ENCODE data around the gene NCK2. TPM values are rescaled to one million over a fixed set of nuclear protein-coding genes. Genes with fewer than 3 reads are reported as not detected.

The NCK2 gene
- polyA plus RNA-seq, 1 of the 3 experiments (the other 2 are of a cell fraction): 42.8 TPM

DNA sequence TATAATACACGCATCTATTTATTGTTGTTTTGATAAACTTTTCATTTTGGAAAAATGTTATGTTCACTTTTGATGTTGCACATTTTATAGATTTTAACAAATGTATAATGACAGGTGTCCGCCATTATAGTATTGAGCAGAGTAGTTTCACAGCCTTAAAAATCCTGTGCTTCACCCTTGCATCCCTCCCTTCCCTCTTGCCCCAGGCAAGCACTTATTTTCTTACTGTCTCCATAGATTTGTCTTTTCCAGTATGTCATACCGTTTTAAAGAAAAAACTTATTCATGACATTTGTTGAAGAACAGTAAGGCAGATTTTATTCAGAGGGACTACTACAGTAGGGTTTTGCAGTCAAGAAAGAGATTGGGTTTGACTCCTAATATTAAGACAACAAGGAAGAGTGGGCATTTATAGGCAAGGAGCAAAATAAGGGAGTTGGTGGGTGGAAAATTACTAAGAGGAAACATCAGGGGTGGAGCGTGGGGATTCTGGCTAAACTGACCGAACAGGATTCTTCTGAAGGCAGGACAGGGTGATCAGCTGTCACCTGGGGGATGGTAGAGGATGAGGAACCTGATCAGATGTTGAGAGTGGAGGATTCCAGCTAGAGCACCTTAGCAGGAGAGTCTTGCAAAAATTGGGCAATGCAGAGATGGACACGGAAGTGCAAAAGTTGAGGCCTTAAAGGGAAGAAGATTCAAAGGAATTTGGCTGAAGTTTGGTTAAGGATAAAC, 108.8 kb downstream of the NCK2 start:
- TF ChIP-seq CHD2 (IDR thresholded peaks at IDR 0.05; ENCODE audit: low read length, partially characterized antibody) (no peak), FOSL2 (IDR thresholded peaks at IDR 0.05; ENCODE audit: borderline replicate concordance, low read depth) (no peak), POLR2AphosphoS5 (IDR thresholded peaks at IDR 0.05; ENCODE audit: low read depth, low read length) (no peak), FOXJ3 (CRISPR knock-in tag; IDR thresholded peaks at IDR 0.05) (no peak), YY1 (IDR thresholded peaks at IDR 0.05; ENCODE audit: low read depth) (no peak), JUND (IDR thresholded peaks at IDR 0.05) (no peak), NRF1 (IDR thresholded peaks at IDR 0.05; ENCODE audit: low read depth, low read length) (no peak), SIN3A (IDR thresholded peaks at IDR 0.05; ENCODE audit: borderline replicate concordance, low read depth, low read length) (no peak), RFX5 (IDR thresholded peaks at IDR 0.05; ENCODE audit: low read length) (no peak), TCF12 (IDR thresholded peaks at IDR 0.05) (no peak), MXI1 (IDR thresholded peaks at IDR 0.05; ENCODE audit: low read depth, low read length) (no peak), RCOR1 (IDR thresholded peaks at IDR 0.05; ENCODE audit: low read length) (no peak)
- TF ChIP-seq, protein P1, sequence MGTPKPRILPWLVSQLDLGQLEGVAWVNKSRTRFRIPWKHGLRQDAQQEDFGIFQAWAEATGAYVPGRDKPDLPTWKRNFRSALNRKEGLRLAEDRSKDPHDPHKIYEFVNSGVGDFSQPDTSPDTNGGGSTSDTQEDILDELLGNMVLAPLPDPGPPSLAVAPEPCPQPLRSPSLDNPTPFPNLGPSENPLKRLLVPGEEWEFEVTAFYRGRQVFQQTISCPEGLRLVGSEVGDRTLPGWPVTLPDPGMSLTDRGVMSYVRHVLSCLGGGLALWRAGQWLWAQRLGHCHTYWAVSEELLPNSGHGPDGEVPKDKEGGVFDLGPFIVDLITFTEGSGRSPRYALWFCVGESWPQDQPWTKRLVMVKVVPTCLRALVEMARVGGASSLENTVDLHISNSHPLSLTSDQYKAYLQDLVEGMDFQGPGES (IDR thresholded peaks at IDR 0.05; ENCODE audit: low read depth, low read length): no peak
- Histone ChIP-seq H3K79me2 (ENCODE audit: insufficient read depth) (peaks cover 21% of the 10 kb centered on the region), H3K4me1 (ENCODE audit: control insufficient read depth in 1 of 2, insufficient read depth in 2 of 2, low read depth in 1 of 2, low read length in 1 of 2) (no peaks in the 10 kb centered on the region), H3K9me2 (no peaks in the 10 kb centered on the region), H3K36me3 (replicated peaks in 1 of 2; ENCODE audit: control insufficient read depth in 1 of 2, insufficient read depth in 2 of 2, low read length in 1 of 2) (peaks cover 0 to 2% of the 10 kb centered on the region in 2 experiments), H3F3A (replicated peaks; ENCODE audit: insufficient read depth) (no peaks in the 10 kb centered on the region), H3K27ac (ENCODE audit: low read depth in 2 of 2, low read length in 1 of 2) (no peak overlapping the region), H3K9ac (no peak overlapping the region), H3K4me3 (ENCODE audit: low read depth in 2 of 2, low read length in 1 of 2) (no peak overlapping the region), H2AFZ (ENCODE audit: low read depth) (no peak overlapping the region), H3K9me3 (no peaks in the 10 kb centered on the region), H3K27me3 (ENCODE audit: insufficient read depth) (no peaks in the 10 kb centered on the region), H4K20me1 (ENCODE audit: insufficient read depth) (no peaks in the 10 kb centered on the region), H3K4me2 (no peak overlapping the region)
- no peak for DNase-seq
- ChIA-PET POLR2A (no interaction called here), CTCF (interaction anchor here (0.9 kb wide), 1 partner anchor 32 kb away, joined by 3 read pairs; no protein-coding TSS in a partner anchor)
- 93% methylated on average over 6 of the region's 6 CpGs for WGBS (ENCODE audit: low lambda C conversion rate)

DNA sequence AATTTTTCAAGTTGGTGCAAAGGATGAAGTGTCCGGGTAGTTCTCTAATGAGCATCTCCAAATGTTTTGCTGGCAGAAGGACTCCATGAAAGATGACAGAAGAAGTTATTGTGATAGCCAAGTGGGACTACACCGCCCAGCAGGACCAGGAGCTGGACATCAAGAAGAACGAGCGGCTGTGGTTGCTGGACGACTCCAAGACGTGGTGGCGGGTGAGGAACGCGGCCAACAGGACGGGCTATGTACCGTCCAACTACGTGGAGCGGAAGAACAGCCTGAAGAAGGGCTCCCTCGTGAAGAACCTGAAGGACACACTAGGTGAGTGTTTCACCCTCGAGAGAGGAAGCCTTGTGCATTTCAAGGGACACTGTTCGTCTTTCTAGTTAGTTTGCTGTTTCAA, 110.3 kb downstream of the NCK2 start:
- H3K27ac ChIP-seq (ENCODE audit: low read depth in 2 of 2, low read length in 1 of 2): no peak overlapping the region
- peaks cover 0 to 2% of the 10 kb centered on the region in 2 experiments for H3K36me3 ChIP-seq (replicated peaks in 1 of 2; ENCODE audit: control insufficient read depth in 1 of 2, insufficient read depth in 2 of 2, low read length in 1 of 2)
- no peaks in the 10 kb centered on the region for H3F3A ChIP-seq (replicated peaks; ENCODE audit: insufficient read depth)
- H3K4me3 ChIP-seq (ENCODE audit: low read depth in 2 of 2, low read length in 1 of 2): no peak overlapping the region
- no peaks in the 10 kb centered on the region for H3K4me1 ChIP-seq (ENCODE audit: control insufficient read depth in 1 of 2, insufficient read depth in 2 of 2, low read depth in 1 of 2, low read length in 1 of 2)
- no peaks in the 10 kb centered on the region for H4K20me1 ChIP-seq (ENCODE audit: insufficient read depth)
- WGBS (ENCODE audit: low lambda C conversion rate): 95% methylated on average over 16 of the region's 16 CpGs
- no peaks in the 10 kb centered on the region for H3K9me2 ChIP-seq
- H3K79me2 ChIP-seq (ENCODE audit: insufficient read depth): peaks cover 21% of the 10 kb centered on the region
- H3K9me3 ChIP-seq: no peaks in the 10 kb centered on the region
- no peak overlapping the region for H3K9ac ChIP-seq
- POLR2A ChIA-PET: no interaction called here
- no peak overlapping the region for H3K4me2 ChIP-seq
- DNase-seq: no peak
- CTCF ChIA-PET: no interaction called here
- H2AFZ ChIP-seq (ENCODE audit: low read depth): no peak overlapping the region
- H3K27me3 ChIP-seq (ENCODE audit: insufficient read depth): no peaks in the 10 kb centered on the region
- TF ChIP-seq ELF1 (IDR thresholded peaks at IDR 0.05) (no peak), GATA2 (CRISPR knock-in tag; IDR thresholded peaks at IDR 0.05) (no peak), GABPA (IDR thresholded peaks at IDR 0.05; ENCODE audit: low read depth) (no peak), MXI1 (IDR thresholded peaks at IDR 0.05; ENCODE audit: low read depth, low read length) (no peak), RXRA (IDR thresholded peaks at IDR 0.05; ENCODE audit: borderline replicate concordance, low read depth) (no peak), TEAD4 (IDR thresholded peaks at IDR 0.05; ENCODE audit: borderline replicate concordance, insufficient read depth) (no peak), EZH2phosphoT487 (IDR thresholded peaks at IDR 0.05; ENCODE audit: borderline replicate concordance, low read depth) (no peak), MEF2A (IDR thresholded peaks at IDR 0.05; ENCODE audit: borderline replicate concordance, low read depth) (no peak)
- TF ChIP-seq, protein P2, sequence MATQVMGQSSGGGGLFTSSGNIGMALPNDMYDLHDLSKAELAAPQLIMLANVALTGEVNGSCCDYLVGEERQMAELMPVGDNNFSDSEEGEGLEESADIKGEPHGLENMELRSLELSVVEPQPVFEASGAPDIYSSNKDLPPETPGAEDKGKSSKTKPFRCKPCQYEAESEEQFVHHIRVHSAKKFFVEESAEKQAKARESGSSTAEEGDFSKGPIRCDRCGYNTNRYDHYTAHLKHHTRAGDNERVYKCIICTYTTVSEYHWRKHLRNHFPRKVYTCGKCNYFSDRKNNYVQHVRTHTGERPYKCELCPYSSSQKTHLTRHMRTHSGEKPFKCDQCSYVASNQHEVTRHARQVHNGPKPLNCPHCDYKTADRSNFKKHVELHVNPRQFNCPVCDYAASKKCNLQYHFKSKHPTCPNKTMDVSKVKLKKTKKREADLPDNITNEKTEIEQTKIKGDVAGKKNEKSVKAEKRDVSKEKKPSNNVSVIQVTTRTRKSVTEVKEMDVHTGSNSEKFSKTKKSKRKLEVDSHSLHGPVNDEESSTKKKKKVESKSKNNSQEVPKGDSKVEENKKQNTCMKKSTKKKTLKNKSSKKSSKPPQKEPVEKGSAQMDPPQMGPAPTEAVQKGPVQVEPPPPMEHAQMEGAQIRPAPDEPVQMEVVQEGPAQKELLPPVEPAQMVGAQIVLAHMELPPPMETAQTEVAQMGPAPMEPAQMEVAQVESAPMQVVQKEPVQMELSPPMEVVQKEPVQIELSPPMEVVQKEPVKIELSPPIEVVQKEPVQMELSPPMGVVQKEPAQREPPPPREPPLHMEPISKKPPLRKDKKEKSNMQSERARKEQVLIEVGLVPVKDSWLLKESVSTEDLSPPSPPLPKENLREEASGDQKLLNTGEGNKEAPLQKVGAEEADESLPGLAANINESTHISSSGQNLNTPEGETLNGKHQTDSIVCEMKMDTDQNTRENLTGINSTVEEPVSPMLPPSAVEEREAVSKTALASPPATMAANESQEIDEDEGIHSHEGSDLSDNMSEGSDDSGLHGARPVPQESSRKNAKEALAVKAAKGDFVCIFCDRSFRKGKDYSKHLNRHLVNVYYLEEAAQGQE (IDR thresholded peaks at IDR 0.05; ENCODE audit: low read depth, low read length): no peak
- TF ChIP-seq, protein P3, sequence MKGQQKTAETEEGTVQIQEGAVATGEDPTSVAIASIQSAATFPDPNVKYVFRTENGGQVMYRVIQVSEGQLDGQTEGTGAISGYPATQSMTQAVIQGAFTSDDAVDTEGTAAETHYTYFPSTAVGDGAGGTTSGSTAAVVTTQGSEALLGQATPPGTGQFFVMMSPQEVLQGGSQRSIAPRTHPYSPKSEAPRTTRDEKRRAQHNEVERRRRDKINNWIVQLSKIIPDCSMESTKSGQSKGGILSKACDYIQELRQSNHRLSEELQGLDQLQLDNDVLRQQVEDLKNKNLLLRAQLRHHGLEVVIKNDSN (IDR thresholded peaks at IDR 0.05; ENCODE audit: borderline replicate concordance, low read depth): no peak
- TF ChIP-seq, protein P4, sequence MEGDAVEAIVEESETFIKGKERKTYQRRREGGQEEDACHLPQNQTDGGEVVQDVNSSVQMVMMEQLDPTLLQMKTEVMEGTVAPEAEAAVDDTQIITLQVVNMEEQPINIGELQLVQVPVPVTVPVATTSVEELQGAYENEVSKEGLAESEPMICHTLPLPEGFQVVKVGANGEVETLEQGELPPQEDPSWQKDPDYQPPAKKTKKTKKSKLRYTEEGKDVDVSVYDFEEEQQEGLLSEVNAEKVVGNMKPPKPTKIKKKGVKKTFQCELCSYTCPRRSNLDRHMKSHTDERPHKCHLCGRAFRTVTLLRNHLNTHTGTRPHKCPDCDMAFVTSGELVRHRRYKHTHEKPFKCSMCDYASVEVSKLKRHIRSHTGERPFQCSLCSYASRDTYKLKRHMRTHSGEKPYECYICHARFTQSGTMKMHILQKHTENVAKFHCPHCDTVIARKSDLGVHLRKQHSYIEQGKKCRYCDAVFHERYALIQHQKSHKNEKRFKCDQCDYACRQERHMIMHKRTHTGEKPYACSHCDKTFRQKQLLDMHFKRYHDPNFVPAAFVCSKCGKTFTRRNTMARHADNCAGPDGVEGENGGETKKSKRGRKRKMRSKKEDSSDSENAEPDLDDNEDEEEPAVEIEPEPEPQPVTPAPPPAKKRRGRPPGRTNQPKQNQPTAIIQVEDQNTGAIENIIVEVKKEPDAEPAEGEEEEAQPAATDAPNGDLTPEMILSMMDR (IDR thresholded peaks at IDR 0.05): no peak

All from SK-N-SH (cell line).